CD14-positive monocyte (primary cell): ENCODE results near the gene HAO2. TPM values are rescaled to one million over a fixed set of nuclear protein-coding genes. Genes with fewer than 3 reads are reported as not detected.

Source experiments
- DNase-seq, 3 donors: peaks; one replicate each; pipeline ENCODE4 v3.0.0-alpha.2; 2011 to 2022
- H2AFZ ChIP-seq: 2 replicates; pipeline ENCODE4 v1.6.0; 2012; ENCODE audit warnings: mild to moderate bottlenecking, low read depth, low read length, inconsistent platforms; ENCODE audit not compliant: insufficient read depth, poor library complexity, severe bottlenecking
- H3K27ac ChIP-seq, 2 donors: 1 replicate in 1 of 2; 2 replicates in 1 of 2; pipeline ENCODE4 v1.5.1; 2012 to 2013; ENCODE audit warnings: low read length in 2 of 2, control low read depth in 1 of 2, inconsistent platforms in 1 of 2, low read depth in 1 of 2, mild to moderate bottlenecking in 1 of 2
- H3K27me3 ChIP-seq, 2 donors: one replicate each; pipeline versions ENCODE4 v1.6.0 to v1.6.1; 2011 to 2013; ENCODE audit warnings: low read length in 2 of 2; ENCODE audit not compliant: control insufficient read depth in 2 of 2, insufficient read depth in 2 of 2
- H3K36me3 ChIP-seq, 2 donors: replicated peaks in 1 of 2; 1 replicate in 1 of 2; 2 replicates in 1 of 2; pipeline versions ENCODE4 v1.5.1 to v1.6.1; 2012 to 2013; ENCODE audit warnings: low read length in 2 of 2, control low read depth in 1 of 2, inconsistent platforms in 1 of 2, mild to moderate bottlenecking in 1 of 2; ENCODE audit not compliant: insufficient read depth in 2 of 2, control insufficient read depth in 1 of 2
- H3K4me1 ChIP-seq, 2 donors: 1 replicate in 1 of 2; 2 replicates in 1 of 2; pipeline versions ENCODE4 v1.5.1 to v1.6.1; 2012 to 2013; ENCODE audit warnings: low read length in 2 of 2, control low read depth in 1 of 2, inconsistent platforms in 1 of 2, mild to moderate bottlenecking in 1 of 2, moderate library complexity in 1 of 2; ENCODE audit not compliant: insufficient read depth in 2 of 2, control insufficient read depth in 1 of 2
- H3K4me2 ChIP-seq: replicated peaks from 2 replicates; pipeline ENCODE3; 2012; ENCODE audit warnings: low read length, moderate library complexity, mild to moderate bottlenecking; ENCODE audit not compliant: poor library complexity, severe bottlenecking; ENCODE audit errors: extremely low read depth
- H3K4me3 ChIP-seq, 3 experiments: fragments of 200-600 bp in 1 of 3; sonication (generic) in 1 of 3; replicated peaks in 1 of 3; 1 replicate in 2 of 3; 2 replicates in 1 of 3; pipeline ENCODE4 v1.5.1; 2011 to 2013; ENCODE audit warnings: low read length in 3 of 3, mild to moderate bottlenecking in 3 of 3, control low read depth in 2 of 3, low read depth in 2 of 3, inconsistent platforms in 1 of 3, moderate library complexity in 1 of 3
- H3K79me2 ChIP-seq: 2 replicates; pipeline ENCODE4 v1.6.0; 2012; ENCODE audit warnings: mild to moderate bottlenecking, control low read depth, inconsistent platforms, low read length, moderate library complexity; ENCODE audit not compliant: insufficient read depth
- H3K9ac ChIP-seq: 2 replicates; pipeline ENCODE4 v1.6.0; 2017; ENCODE audit warnings: low read length, mild to moderate bottlenecking; ENCODE audit not compliant: insufficient read depth, poor library complexity, severe bottlenecking
- H3K9me3 ChIP-seq, 2 donors: replicated peaks in 1 of 2; 1 replicate in 1 of 2; 2 replicates in 1 of 2; pipeline versions ENCODE4 v1.5.1 to v1.6.1; 2012 to 2013; ENCODE audit warnings: low read length in 2 of 2, control low read depth in 1 of 2; ENCODE audit not compliant: control insufficient read depth in 1 of 2, insufficient read depth in 1 of 2
- H4K20me1 ChIP-seq: 2 replicates; pipeline ENCODE4 v1.6.0; 2012; ENCODE audit warnings: mild to moderate bottlenecking, low read length, control low read depth, moderate library complexity; ENCODE audit not compliant: insufficient read depth
- H3K27ac Mint-ChIP-seq, 7 donors: one replicate each; pipeline ENCODE4 v1.8.0; 2020; ENCODE audit warnings: mild to moderate bottlenecking in 7 of 7, mixed read lengths in 7 of 7, moderate library complexity in 6 of 7, inconsistent platforms in 2 of 7
- H3K27me3 Mint-ChIP-seq, 3 donors: one replicate each; pipeline ENCODE4 v1.8.0; 2021 to 2022; ENCODE audit warnings: low read depth in 3 of 3, mild to moderate bottlenecking in 3 of 3, mixed read lengths in 3 of 3, moderate library complexity in 3 of 3, inconsistent platforms in 1 of 3
- H3K36me3 Mint-ChIP-seq, 2 donors: one replicate each; pipeline ENCODE4 v1.8.0; 2020; ENCODE audit warnings: mixed read lengths in 2 of 2, inconsistent platforms in 1 of 2, mild to moderate bottlenecking in 1 of 2
- H3K4me1 Mint-ChIP-seq: one replicate; pipeline ENCODE4 v1.8.0; 2020; ENCODE audit warnings: mild to moderate bottlenecking, mixed read lengths
- H3K4me3 Mint-ChIP-seq, 2 donors: one replicate each; pipeline ENCODE4 v1.8.0; 2020; ENCODE audit warnings: mild to moderate bottlenecking in 2 of 2, mixed read lengths in 2 of 2, moderate library complexity in 1 of 2
- H3K9me3 Mint-ChIP-seq, 7 donors: one replicate each; pipeline ENCODE4 v1.8.0; 2020 to 2022; ENCODE audit warnings: mixed read lengths in 7 of 7, mild to moderate bottlenecking in 6 of 7, moderate library complexity in 6 of 7, inconsistent platforms in 2 of 7
- WGBS: methylation state at CpG from one replicate; pipeline ENCODE4 v1.1.5; 2013; ENCODE audit warnings: missing lambda C conversion rate; ENCODE audit not compliant: insufficient coverage; 5-methylcytosine and 5-hydroxymethylcytosine counted together
- intact Hi-C, 2 donors: fragments of 100-400 bp; cut with micrococcal nuclease; formaldehyde crosslinking; loops; one replicate each; pipeline versions ENCODE4 v1.15.0 to v1.15.1; 2023
- polyA plus RNA-seq, 3 donors: library from polyadenylated mRNA; depleted of rRNA in 1 of 3; unstranded in 2 of 3; stranded (reverse) in 1 of 3; fragments of 300-500 nt in 2 of 3; fragments of >200 nt in 1 of 3; fragmentation: Illumina TruSeq in 2 of 3; gene quantifications; 1 replicate in 2 of 3; 2 replicates in 1 of 3; pipeline ENCODE4 v1.2.3, GENCODE V29; 2012 to 2021
- TF ChIP-seq, protein P1 (sequence below): fragments of 200-600 bp; IDR thresholded peaks from one replicate; pipeline ENCODE4 v1.8.0; 2022; ENCODE audit warnings: antibody characterized with exemption, mild to moderate bottlenecking

Gene HAO2
- polyA plus RNA-seq, 3 donors: not detected

DNA sequence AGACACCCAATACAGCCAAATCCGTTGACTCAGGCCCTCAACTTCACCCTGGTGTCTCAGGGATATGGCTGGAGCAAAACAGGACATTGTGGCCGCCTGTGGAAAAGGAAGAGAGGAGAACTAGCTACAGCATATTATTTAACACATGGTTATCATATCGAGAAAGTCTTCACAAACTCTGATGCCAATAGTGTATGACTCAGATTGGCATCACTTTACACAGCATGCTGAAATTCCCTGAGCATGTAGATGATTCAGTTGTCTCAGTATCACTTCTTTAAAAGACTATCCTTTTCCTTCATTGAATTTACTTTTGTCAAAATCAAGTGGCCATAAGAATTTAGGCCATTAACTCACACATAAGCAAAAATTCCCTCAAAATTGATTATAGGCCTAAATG is 66.5 kb downstream of the HAO2 start:
- no peak overlapping the region for H3K4me2 ChIP-seq
- TF ChIP-seq, protein P1, sequence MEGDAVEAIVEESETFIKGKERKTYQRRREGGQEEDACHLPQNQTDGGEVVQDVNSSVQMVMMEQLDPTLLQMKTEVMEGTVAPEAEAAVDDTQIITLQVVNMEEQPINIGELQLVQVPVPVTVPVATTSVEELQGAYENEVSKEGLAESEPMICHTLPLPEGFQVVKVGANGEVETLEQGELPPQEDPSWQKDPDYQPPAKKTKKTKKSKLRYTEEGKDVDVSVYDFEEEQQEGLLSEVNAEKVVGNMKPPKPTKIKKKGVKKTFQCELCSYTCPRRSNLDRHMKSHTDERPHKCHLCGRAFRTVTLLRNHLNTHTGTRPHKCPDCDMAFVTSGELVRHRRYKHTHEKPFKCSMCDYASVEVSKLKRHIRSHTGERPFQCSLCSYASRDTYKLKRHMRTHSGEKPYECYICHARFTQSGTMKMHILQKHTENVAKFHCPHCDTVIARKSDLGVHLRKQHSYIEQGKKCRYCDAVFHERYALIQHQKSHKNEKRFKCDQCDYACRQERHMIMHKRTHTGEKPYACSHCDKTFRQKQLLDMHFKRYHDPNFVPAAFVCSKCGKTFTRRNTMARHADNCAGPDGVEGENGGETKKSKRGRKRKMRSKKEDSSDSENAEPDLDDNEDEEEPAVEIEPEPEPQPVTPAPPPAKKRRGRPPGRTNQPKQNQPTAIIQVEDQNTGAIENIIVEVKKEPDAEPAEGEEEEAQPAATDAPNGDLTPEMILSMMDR: no peak
- no peak for DNase-seq
- no peaks in the 10 kb centered on the region for H3K36me3 Mint-ChIP-seq
- no peaks in the 10 kb centered on the region for H3K4me1 ChIP-seq
- H3K9ac ChIP-seq: no peak overlapping the region
- H3K4me3 ChIP-seq: no peak overlapping the region
- peaks cover 0 to 6% (median 2%) of the 10 kb centered on the region in 7 donors for H3K9me3 Mint-ChIP-seq
- H2AFZ ChIP-seq: no peak overlapping the region
- H3K27me3 ChIP-seq: no peaks in the 10 kb centered on the region
- H3K4me1 Mint-ChIP-seq: no peaks in the 10 kb centered on the region
- no peaks in the 10 kb centered on the region for H4K20me1 ChIP-seq
- H3K27me3 Mint-ChIP-seq: peaks cover 2 to 5% (median 4%) of the 10 kb centered on the region in 3 donors
- WGBS: 100% methylated on average over 1 of the region's 3 CpGs
- H3K79me2 ChIP-seq: no peaks in the 10 kb centered on the region
- H3K4me3 Mint-ChIP-seq: no peak overlapping the region
- no peaks in the 10 kb centered on the region for H3K9me3 ChIP-seq
- no peak overlapping the region for H3K27ac Mint-ChIP-seq
- intact Hi-C loops: no loop called here
- no peak overlapping the region for H3K27ac ChIP-seq
- H3K36me3 ChIP-seq: no peaks in the 10 kb centered on the region

DNA sequence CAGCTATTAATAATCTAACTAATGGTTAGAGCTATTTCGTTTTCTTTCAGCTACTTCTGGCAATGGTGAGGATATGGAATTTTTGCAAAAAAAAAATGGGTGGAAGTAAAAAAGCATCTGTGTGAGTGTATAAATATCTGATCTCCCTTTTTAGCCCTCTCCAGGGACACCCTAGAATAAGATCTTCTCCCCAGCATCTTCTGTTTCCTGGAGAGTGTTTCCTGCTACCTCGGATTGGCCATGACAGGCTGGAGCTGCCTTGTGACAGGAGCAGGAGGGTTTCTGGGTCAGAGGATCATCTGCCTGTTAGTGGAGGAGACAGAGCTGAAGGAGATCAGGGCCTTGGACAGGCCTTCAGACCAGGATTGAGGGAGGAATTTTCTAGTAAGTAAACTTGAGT is 70.2 kb downstream of the HAO2 start:
- no peak overlapping the region for H3K4me2 ChIP-seq
- H2AFZ ChIP-seq: no peak overlapping the region
- H3K27me3 ChIP-seq: no peaks in the 10 kb centered on the region
- Mint-ChIP-seq H3K27ac (peak overlapping the region in 1 of 7 donors; percentile 8), H3K9me3 (peaks cover 0 to 4% (median 1%) of the 10 kb centered on the region in 7 donors), H3K36me3 (no peaks in the 10 kb centered on the region), H3K27me3 (peaks cover 1 to 8% (median 7%) of the 10 kb centered on the region in 3 donors), H3K4me3 (no peak overlapping the region), H3K4me1 (no peaks in the 10 kb centered on the region)
- DNase-seq: no peak
- no peak overlapping the region for H3K9ac ChIP-seq
- H4K20me1 ChIP-seq: no peaks in the 10 kb centered on the region
- no peak overlapping the region for H3K27ac ChIP-seq
- intact Hi-C loops: no loop called here
- H3K4me1 ChIP-seq: no peaks in the 10 kb centered on the region
- no peaks in the 10 kb centered on the region for H3K9me3 ChIP-seq
- no peaks in the 10 kb centered on the region for H3K36me3 ChIP-seq
- no peaks in the 10 kb centered on the region for H3K79me2 ChIP-seq
- H3K4me3 ChIP-seq: no peak overlapping the region
- TF ChIP-seq, protein P1: no peak
- no CpG with 5 or more reads among the region's 2 CpGs for WGBS
